ENCODE data around the gene HOXC11. TPM values are rescaled to one million over a fixed set of nuclear protein-coding genes. Genes with fewer than 3 reads are reported as not detected.

HOXC11 gene
- total RNA-seq, 4 donors from 2014 or later: not detected

DNA sequence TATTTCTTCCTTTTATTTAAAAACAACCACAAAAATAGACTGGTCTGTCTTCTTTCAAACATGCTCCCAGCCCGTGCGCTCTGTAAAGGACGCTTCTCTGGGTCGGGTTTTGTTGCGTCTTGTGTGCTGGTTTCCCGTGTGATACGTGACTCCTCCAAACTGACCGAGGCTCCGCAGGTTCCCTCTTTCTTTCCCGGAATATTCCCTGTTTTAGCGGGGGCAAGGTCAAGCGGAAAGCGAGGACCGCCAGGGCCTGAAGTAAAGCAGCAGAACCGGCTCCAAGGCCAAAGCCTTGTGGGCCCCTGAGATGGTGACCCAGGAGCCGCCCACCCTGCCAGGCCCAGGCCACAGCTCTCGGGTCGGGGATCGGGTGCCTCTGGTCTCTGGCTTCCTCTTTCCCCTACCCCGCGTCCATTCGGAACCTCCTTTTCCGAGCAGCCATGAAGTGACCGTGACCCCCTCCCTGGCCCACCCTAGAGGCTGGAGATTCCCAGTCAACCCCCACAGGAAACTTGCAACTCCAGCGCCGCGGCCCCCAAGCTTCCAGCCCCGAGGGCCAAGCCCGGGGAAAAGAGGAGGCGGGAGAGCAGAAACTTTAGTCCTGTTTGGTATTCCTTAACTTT, 11.1 kb downstream of the HOXC11 start:
- intact Hi-C loops (cut with DNase I): no loop called here
- TF ChIP-seq, protein P1, sequence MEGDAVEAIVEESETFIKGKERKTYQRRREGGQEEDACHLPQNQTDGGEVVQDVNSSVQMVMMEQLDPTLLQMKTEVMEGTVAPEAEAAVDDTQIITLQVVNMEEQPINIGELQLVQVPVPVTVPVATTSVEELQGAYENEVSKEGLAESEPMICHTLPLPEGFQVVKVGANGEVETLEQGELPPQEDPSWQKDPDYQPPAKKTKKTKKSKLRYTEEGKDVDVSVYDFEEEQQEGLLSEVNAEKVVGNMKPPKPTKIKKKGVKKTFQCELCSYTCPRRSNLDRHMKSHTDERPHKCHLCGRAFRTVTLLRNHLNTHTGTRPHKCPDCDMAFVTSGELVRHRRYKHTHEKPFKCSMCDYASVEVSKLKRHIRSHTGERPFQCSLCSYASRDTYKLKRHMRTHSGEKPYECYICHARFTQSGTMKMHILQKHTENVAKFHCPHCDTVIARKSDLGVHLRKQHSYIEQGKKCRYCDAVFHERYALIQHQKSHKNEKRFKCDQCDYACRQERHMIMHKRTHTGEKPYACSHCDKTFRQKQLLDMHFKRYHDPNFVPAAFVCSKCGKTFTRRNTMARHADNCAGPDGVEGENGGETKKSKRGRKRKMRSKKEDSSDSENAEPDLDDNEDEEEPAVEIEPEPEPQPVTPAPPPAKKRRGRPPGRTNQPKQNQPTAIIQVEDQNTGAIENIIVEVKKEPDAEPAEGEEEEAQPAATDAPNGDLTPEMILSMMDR (IDR thresholded peaks at IDR 0.05): no peak
- no peak for TF ChIP-seq POLR2A (IDR thresholded peaks at IDR 0.05)
- H3K27me3 ChIP-seq: peaks cover 47 to 100% (median 78%) of the 10 kb centered on the region in 4 donors
- H3K9me3 ChIP-seq: no peaks in the 10 kb centered on the region
- no peak overlapping the region for H3K4me3 ChIP-seq
- 7 to 9% methylated on average over 23 to 25 of the region's 30 CpGs for WGBS, 2 donors
- H3K4me1 ChIP-seq: peaks cover 18 to 35% (median 20%) of the 10 kb centered on the region in 3 donors
- no peaks in the 10 kb centered on the region for H3K36me3 ChIP-seq
- no peak for DNase-seq
- H3K27ac ChIP-seq: no peak overlapping the region

DNA sequence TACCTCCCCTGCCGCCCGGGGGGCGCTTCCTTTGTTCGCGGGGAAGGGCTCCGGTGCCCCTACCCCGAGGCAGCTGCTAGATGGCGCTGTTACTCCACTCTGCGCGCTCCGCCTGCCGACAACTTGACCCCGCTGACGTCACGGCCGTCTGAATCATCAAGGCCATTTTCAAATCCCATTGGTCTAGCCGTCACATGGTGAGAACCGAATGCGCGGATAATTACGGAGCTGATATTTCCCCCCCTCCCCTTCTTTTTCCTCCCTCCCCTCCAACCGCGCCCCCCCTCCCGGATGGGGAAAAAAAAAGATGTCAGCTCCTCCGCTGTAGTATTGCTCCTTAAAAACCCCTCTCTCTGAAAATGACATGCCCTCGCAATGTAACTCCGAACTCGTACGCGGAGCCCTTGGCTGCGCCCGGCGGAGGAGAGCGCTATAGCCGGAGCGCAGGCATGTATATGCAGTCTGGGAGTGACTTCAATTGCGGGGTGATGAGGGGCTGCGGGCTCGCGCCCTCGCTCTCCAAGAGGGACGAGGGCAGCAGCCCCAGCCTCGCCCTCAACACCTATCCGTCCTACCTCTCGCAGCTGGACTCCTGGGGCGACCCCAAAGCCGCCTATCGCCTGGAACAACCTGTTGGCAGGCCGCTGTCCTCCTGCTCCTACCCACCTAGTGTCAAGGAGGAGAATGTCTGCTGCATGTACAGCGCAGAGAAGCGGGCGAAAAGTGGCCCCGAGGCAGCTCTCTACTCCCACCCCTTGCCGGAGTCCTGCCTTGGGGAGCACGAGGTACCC, 12.2 kb downstream of the HOXC11 start, which contains the start of gene HOXC10:
Gene HOXC10, plus strand, starts transcription at position 246 of the 791 bp plus-strand sequence. Its CDS starts 114 bp downstream, at position 360.
- intact Hi-C loops (cut with DNase I): no loop called here
- Histone ChIP-seq H3K9me3 (no peaks in the 10 kb centered on the region), H3K27ac (no peak within 1 kb of the TSS), H3K27me3 (peaks cover 44 to 100% (median 80%) of the 10 kb centered on the region in 4 donors), H3K36me3 (no peaks in the 10 kb centered on the region), H3K4me1 (peaks cover 18 to 42% (median 20%) of the 10 kb centered on the region in 3 donors), H3K4me3 (peak within 1 kb of the TSS; percentile 21 to 55 (median 32))
- 1 to 23% methylated on average over 7 to 15 of the region's 55 CpGs for WGBS, 2 donors
- peak; percentile 6 for DNase-seq
- TF ChIP-seq, protein P1 (IDR thresholded peaks at IDR 0.05): peak; percentile 14 to 76 (median 60)
- TF ChIP-seq POLR2A (IDR thresholded peaks at IDR 0.05): no peak

DNA sequence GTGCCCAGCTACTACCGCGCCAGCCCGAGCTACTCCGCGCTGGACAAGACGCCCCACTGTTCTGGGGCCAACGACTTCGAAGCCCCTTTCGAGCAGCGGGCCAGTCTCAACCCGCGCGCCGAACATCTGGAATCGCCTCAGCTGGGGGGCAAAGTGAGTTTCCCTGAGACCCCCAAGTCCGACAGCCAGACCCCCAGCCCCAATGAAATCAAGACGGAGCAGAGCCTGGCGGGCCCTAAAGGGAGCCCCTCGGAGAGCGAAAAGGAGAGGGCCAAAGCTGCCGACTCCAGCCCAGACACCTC, 12.7 kb downstream of the HOXC11 start:
- H3K4me3 ChIP-seq: peak overlapping the region; percentile 21 to 55 (median 32)
- intact Hi-C loops (cut with DNase I): no loop called here
- TF ChIP-seq, protein P1 (IDR thresholded peaks at IDR 0.05): no peak
- TF ChIP-seq POLR2A (IDR thresholded peaks at IDR 0.05): no peak
- H3K4me1 ChIP-seq: peaks cover 18 to 44% (median 20%) of the 10 kb centered on the region in 3 donors
- WGBS, 2 donors: no CpG with 5 or more reads among the region's 21 CpGs
- H3K27ac ChIP-seq: no peak overlapping the region
- H3K36me3 ChIP-seq: no peaks in the 10 kb centered on the region
- no peak for DNase-seq
- peaks cover 43 to 100% (median 85%) of the 10 kb centered on the region in 4 donors for H3K27me3 ChIP-seq
- no peaks in the 10 kb centered on the region for H3K9me3 ChIP-seq

DNA sequence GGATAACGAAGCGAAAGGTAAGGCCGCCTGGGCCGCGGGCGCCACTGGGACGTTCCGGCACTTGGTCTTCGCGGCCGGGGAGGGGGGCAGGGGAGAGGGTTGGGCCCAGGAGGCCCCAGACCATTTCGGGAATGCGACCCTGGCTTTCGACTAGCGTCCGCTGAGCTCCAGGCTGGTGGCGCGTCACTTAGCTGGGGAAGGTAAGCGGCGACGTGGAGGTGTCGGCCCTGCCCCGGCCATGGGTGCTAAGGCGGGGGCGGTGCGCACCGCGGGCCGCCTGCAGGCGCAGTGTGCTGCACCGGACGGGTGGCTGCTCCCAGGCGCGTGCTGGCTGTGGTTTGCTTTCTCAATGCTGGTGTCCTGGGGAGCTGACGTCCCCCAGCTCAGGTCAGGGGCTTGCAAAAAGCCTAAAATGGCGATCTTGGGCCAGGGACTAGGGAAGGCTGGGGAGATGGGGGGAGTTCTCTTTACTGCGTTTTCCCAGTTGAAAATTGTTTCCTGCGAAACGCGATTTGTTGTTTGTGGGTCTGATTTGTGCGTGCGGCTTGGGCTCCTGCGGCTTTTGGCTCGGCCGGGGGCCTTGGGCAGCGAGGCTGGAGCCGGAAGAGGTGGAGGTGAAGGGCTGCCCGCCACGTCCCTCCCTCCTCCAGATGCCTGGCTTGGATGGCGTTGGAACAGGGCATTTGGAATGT, 13.2 kb downstream of the HOXC11 start:
- no peaks in the 10 kb centered on the region for H3K9me3 ChIP-seq
- WGBS, 2 donors: 0 to 5% methylated on average over 11 to 13 of the region's 50 CpGs
- peaks cover 18 to 47% (median 20%) of the 10 kb centered on the region in 3 donors for H3K4me1 ChIP-seq
- peaks cover 43 to 100% (median 90%) of the 10 kb centered on the region in 4 donors for H3K27me3 ChIP-seq
- intact Hi-C loops (cut with DNase I): no loop called here
- H3K27ac ChIP-seq: no peak overlapping the region
- DNase-seq: no peak
- no peak for TF ChIP-seq POLR2A (IDR thresholded peaks at IDR 0.05)
- TF ChIP-seq, protein P1 (IDR thresholded peaks at IDR 0.05): peak in 1 of 6 experiments; percentile 30
- no peaks in the 10 kb centered on the region for H3K36me3 ChIP-seq
- peak overlapping the region; percentile 21 to 55 (median 32) for H3K4me3 ChIP-seq

Measured in esophagus squamous epithelium (tissue), 5 donors.